HG02678 (cell line): ENCODE measurements around the gene SHFL.

ENCODE experiments used
- ATAC-seq: cut with Tn5 transposase; IDR thresholded peaks from one replicate; pipeline ENCODE4 v1.9.1; 2021; ENCODE audit warnings: mild to moderate bottlenecking, moderate library complexity; ENCODE audit not compliant: unreplicated experiment

The SHFL gene

GRCh38 chr19:10087296-10088061 lies 1.4 kb downstream of the SHFL start:
- no peak for ATAC-seq

GRCh38 chr19:10088949-10089554 lies 2.9 kb downstream of the SHFL start:
- no peak for ATAC-seq

- no peak for ATAC-seq
Measured at GRCh38 chr19:10089801-10090375, 3.8 kb downstream of the SHFL start.

GRCh38 chr19:10091370-10091687 lies 5.2 kb downstream of the SHFL start:
- no peak for ATAC-seq

GRCh38 chr19:10091895-10092641 lies 6.0 kb downstream of the SHFL start:
- ATAC-seq: no peak

- no peak for ATAC-seq
Measured at GRCh38 chr19:10092648-10093294, 6.7 kb downstream of the SHFL start.

GRCh38 chr19:10093295-10094186 lies 7.4 kb downstream of the SHFL start:
- ATAC-seq: no peak

- no peak for ATAC-seq
Measured at GRCh38 chr19:10095622-10095947, 9.5 kb downstream of the SHFL start.

- peak; percentile 81 for ATAC-seq
Measured at GRCh38 chr19:10095948-10096614, 10.0 kb downstream of the SHFL start.

- ATAC-seq: no peak
Measured at GRCh38 chr19:10096615-10096963, 10.5 kb downstream of the SHFL start.

GRCh38 chr19:10100163-10100785 lies 14.2 kb downstream of the SHFL start:
- no peak for ATAC-seq

GRCh38 chr19:10102787-10103236 lies 16.7 kb downstream of the SHFL start:
- no peak for ATAC-seq

GRCh38 chr19:10104130-10104513 lies 18.0 kb downstream of the SHFL start:
- no peak for ATAC-seq

GRCh38 chr19:10104665-10105508 lies 18.8 kb downstream of the SHFL start:
- ATAC-seq: no peak

GRCh38 chr19:10105509-10106099 lies 19.5 kb downstream of the SHFL start:
- peak; percentile 19 for ATAC-seq

- ATAC-seq: peak; percentile 60
Measured at GRCh38 chr19:10106100-10106936, 20.2 kb downstream of the SHFL start, which contains the start of gene PPAN. PPAN (plus strand) TSS chr19:10106362; CDS start chr19:10106395, 33 bp downstream.

- no peak for ATAC-seq
Measured at GRCh38 chr19:10107254-10107653, 21.1 kb downstream of the SHFL start.
